ENCODE measurements around the gene ANO2. TPM values are rescaled to one million over a fixed set of nuclear protein-coding genes. Genes with fewer than 3 reads are reported as not detected.

The ANO2 gene
- total RNA-seq, 1 donor from 2014 or later, result not detected

GRCh38 chr12:5960783-5961182, 15.7 kb upstream of the ANO2 start:
- Histone ChIP-seq H3K4me3 (ENCODE audit: low read depth, low read length) (no peak overlapping the region), H3K36me3 (ENCODE audit: control insufficient read depth, insufficient read depth, low read length) (no peaks in the 10 kb centered on the region), H3K27me3 (ENCODE audit: control insufficient read depth, insufficient read depth, low read length) (no peaks in the 10 kb centered on the region)
- no peak for DNase-seq (ENCODE audit: low read depth)
- TF ChIP-seq, protein P1, sequence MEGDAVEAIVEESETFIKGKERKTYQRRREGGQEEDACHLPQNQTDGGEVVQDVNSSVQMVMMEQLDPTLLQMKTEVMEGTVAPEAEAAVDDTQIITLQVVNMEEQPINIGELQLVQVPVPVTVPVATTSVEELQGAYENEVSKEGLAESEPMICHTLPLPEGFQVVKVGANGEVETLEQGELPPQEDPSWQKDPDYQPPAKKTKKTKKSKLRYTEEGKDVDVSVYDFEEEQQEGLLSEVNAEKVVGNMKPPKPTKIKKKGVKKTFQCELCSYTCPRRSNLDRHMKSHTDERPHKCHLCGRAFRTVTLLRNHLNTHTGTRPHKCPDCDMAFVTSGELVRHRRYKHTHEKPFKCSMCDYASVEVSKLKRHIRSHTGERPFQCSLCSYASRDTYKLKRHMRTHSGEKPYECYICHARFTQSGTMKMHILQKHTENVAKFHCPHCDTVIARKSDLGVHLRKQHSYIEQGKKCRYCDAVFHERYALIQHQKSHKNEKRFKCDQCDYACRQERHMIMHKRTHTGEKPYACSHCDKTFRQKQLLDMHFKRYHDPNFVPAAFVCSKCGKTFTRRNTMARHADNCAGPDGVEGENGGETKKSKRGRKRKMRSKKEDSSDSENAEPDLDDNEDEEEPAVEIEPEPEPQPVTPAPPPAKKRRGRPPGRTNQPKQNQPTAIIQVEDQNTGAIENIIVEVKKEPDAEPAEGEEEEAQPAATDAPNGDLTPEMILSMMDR (IDR thresholded peaks at IDR 0.05; ENCODE audit: insufficient read depth, low read length, severe bottlenecking), result no peak
- FAIRE-seq, result no peak

- TF ChIP-seq, protein P1 (IDR thresholded peaks at IDR 0.05; ENCODE audit: insufficient read depth, low read length, severe bottlenecking), result no peak
- DNase-seq (ENCODE audit: low read depth), result peak; percentile 8
- Histone ChIP-seq H3K27me3 (ENCODE audit: control insufficient read depth, insufficient read depth, low read length) (no peaks in the 10 kb centered on the region), H3K4me3 (ENCODE audit: low read depth, low read length) (no peak overlapping the region), H3K36me3 (ENCODE audit: control insufficient read depth, insufficient read depth, low read length) (no peaks in the 10 kb centered on the region)
- FAIRE-seq, result no peak
Measured at GRCh38 chr12:5956987-5957386, 11.9 kb upstream of the ANO2 start.

- DNase-seq (ENCODE audit: low read depth), result peak; percentile 10
- Histone ChIP-seq H3K4me3 (ENCODE audit: low read depth, low read length) (no peak overlapping the region), H3K27me3 (ENCODE audit: control insufficient read depth, insufficient read depth, low read length) (peaks cover 4% of the 10 kb centered on the region), H3K36me3 (ENCODE audit: control insufficient read depth, insufficient read depth, low read length) (no peaks in the 10 kb centered on the region)
- TF ChIP-seq, protein P1 (IDR thresholded peaks at IDR 0.05; ENCODE audit: insufficient read depth, low read length, severe bottlenecking), result no peak
- no peak for FAIRE-seq
Measured at GRCh38 chr12:5954661-5955060, 9.6 kb upstream of the ANO2 start.

GRCh38 chr12:5953835-5954586, 9.0 kb upstream of the ANO2 start:
- TF ChIP-seq, protein P1 (IDR thresholded peaks at IDR 0.05; ENCODE audit: insufficient read depth, low read length, severe bottlenecking), result no peak

DNA sequence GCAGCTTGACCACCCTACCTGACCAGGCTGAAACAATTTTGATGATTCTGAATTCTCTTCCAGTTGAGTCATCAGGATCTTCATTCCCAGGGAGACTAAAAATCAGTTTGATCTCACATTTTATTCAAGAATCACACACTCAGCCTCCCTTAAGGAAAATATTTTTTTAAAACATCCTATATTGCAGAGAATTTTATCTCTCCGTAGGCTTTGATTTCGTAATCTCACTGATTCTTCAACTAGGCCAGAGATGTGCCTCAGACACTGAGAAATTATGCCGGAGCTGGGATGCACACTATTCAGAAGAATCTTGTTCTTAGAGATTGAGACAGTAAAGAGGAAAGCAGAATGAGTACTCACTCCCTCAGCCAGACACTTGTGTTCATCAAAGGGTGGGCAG, 7.0 kb upstream of the ANO2 start:
- no peak for DNase-seq (ENCODE audit: low read depth)
- TF ChIP-seq, protein P1 (IDR thresholded peaks at IDR 0.05; ENCODE audit: insufficient read depth, low read length, severe bottlenecking), result no peak

More at GRCh38 chr12:5953835-5954586, 9.0 kb upstream of the ANO2 start:
- DNase-seq (ENCODE audit: low read depth) (no peak), FAIRE-seq (no peak)
- Histone ChIP-seq H3K36me3 (ENCODE audit: control insufficient read depth, insufficient read depth, low read length) (no peaks in the 10 kb centered on the region), H3K27me3 (ENCODE audit: control insufficient read depth, insufficient read depth, low read length) (peaks cover 4% of the 10 kb centered on the region), H3K4me3 (ENCODE audit: low read depth, low read length) (no peak overlapping the region)

DNA sequence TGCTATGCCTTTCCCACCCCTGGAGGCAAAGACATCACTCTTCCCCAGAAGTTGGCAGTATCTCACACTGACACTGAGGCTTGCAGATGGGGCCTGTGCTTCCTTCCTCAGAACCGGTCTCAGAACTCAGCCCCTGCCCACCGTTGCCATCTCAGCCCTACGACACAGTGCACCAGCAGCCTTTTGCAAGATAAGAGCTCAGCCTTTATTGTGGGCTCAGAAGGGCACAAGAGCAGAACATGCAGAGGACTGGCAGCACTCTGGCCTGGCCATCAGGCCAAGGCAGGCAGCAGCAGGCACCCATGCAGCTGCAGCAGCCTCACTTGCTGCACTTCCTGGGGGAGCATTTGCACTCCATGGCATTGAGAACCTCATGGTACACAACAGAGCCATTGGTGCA, 3.6 kb upstream of the ANO2 start:
- TF ChIP-seq, protein P1 (IDR thresholded peaks at IDR 0.05; ENCODE audit: insufficient read depth, low read length, severe bottlenecking), result no peak
- H3K36me3 ChIP-seq (ENCODE audit: control insufficient read depth, insufficient read depth, low read length), result no peaks in the 10 kb centered on the region
- DNase-seq (ENCODE audit: low read depth) (no peak), FAIRE-seq (no peak)
- H3K4me3 ChIP-seq (ENCODE audit: low read depth, low read length), result no peak overlapping the region
- H3K27me3 ChIP-seq (ENCODE audit: control insufficient read depth, insufficient read depth, low read length), result peaks cover 19% of the 10 kb centered on the region

More for the DNA sequence above, 7.0 kb upstream of the ANO2 start:
- peaks cover 5% of the 10 kb centered on the region for H3K27me3 ChIP-seq (ENCODE audit: control insufficient read depth, insufficient read depth, low read length)
- H3K36me3 ChIP-seq (ENCODE audit: control insufficient read depth, insufficient read depth, low read length), result no peaks in the 10 kb centered on the region
- no peak overlapping the region for H3K4me3 ChIP-seq (ENCODE audit: low read depth, low read length)
- no peak for FAIRE-seq

Data from bronchial epithelial cell (primary cell).